ENCODE measurements around the gene SP4.
"Not testable (repeated sequence)": the region's sequence is repeated elsewhere in the genome, so short reads cannot be mapped to it uniquely, and the experiment has no call there.

Gene SP4

GRCh38 chr7:21526007-21526406 is 98.1 kb downstream of the SP4 start:
- Histone ChIP-seq H3K36me3 (ENCODE audit: control insufficient read depth, insufficient read depth, low read length) (no peaks in the 10 kb centered on the region), H3K4me3 (replicated peaks; ENCODE audit: low read depth, low read length) (no peak overlapping the region), H3K27me3 (replicated peaks; ENCODE audit: control insufficient read depth, insufficient read depth, low read length) (no peaks in the 10 kb centered on the region)
- TF ChIP-seq, protein P1, sequence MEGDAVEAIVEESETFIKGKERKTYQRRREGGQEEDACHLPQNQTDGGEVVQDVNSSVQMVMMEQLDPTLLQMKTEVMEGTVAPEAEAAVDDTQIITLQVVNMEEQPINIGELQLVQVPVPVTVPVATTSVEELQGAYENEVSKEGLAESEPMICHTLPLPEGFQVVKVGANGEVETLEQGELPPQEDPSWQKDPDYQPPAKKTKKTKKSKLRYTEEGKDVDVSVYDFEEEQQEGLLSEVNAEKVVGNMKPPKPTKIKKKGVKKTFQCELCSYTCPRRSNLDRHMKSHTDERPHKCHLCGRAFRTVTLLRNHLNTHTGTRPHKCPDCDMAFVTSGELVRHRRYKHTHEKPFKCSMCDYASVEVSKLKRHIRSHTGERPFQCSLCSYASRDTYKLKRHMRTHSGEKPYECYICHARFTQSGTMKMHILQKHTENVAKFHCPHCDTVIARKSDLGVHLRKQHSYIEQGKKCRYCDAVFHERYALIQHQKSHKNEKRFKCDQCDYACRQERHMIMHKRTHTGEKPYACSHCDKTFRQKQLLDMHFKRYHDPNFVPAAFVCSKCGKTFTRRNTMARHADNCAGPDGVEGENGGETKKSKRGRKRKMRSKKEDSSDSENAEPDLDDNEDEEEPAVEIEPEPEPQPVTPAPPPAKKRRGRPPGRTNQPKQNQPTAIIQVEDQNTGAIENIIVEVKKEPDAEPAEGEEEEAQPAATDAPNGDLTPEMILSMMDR (IDR thresholded peaks at IDR 0.05; ENCODE audit: insufficient read depth, low read length, poor library complexity, severe bottlenecking) = peak; percentile 42
- DNase-seq (ENCODE audit: extremely low read depth, insufficient read length) = no peak

- TF ChIP-seq, protein P1 (IDR thresholded peaks at IDR 0.05; ENCODE audit: insufficient read depth, low read length, poor library complexity, severe bottlenecking) = no peak
- H3K36me3 ChIP-seq (ENCODE audit: control insufficient read depth, insufficient read depth, low read length) = no peaks in the 10 kb centered on the region
- H3K27me3 ChIP-seq (replicated peaks; ENCODE audit: control insufficient read depth, insufficient read depth, low read length) = no peaks in the 10 kb centered on the region
- H3K4me3 ChIP-seq (replicated peaks; ENCODE audit: low read depth, low read length) = no peak overlapping the region
- no peak for DNase-seq (ENCODE audit: extremely low read depth, insufficient read length)
Measured at GRCh38 chr7:21526448-21526847, 98.6 kb downstream of the SP4 start.

GRCh38 chr7:21532485-21532884 is 104.6 kb downstream of the SP4 start:
- H3K36me3 ChIP-seq (ENCODE audit: control insufficient read depth, insufficient read depth, low read length); DNase-seq (ENCODE audit: extremely low read depth, insufficient read length); H3K4me3 ChIP-seq (replicated peaks; ENCODE audit: low read depth, low read length); H3K27me3 ChIP-seq (replicated peaks; ENCODE audit: control insufficient read depth, insufficient read depth, low read length): not testable (repeated sequence)

DNA sequence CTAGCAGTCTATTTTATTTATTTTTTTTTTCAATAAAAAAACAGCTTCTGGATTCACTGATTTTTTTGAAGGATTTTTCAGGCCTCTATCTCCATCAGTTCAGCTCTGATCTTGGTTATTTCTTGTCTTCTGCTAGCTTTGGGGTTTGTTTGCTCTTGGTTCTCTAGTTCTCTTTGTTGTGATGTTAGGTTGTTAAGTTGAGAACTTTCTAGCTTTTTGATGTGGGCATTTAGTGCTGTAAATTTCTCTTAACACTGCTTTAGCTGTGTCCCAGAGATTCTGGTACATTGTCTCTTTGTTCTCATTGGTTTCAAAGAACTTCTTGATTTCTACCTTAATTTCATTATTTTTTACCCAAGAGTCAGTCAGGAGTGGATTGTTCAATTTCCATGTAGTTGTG is 105.8 kb downstream of the SP4 start:
- not testable (repeated sequence) for DNase-seq (ENCODE audit: extremely low read depth, insufficient read length); H3K36me3 ChIP-seq (ENCODE audit: control insufficient read depth, insufficient read depth, low read length); H3K27me3 ChIP-seq (replicated peaks; ENCODE audit: control insufficient read depth, insufficient read depth, low read length); H3K4me3 ChIP-seq (replicated peaks; ENCODE audit: low read depth, low read length)

GRCh38 chr7:21536445-21537118 is 108.7 kb downstream of the SP4 start:
- DNase-seq (ENCODE audit: extremely low read depth, insufficient read length); H3K4me3 ChIP-seq (replicated peaks; ENCODE audit: low read depth, low read length); H3K27me3 ChIP-seq (replicated peaks; ENCODE audit: control insufficient read depth, insufficient read depth, low read length); H3K36me3 ChIP-seq (ENCODE audit: control insufficient read depth, insufficient read depth, low read length): not testable (repeated sequence)

- Histone ChIP-seq H3K36me3 (ENCODE audit: control insufficient read depth, insufficient read depth, low read length) (no peaks in the 10 kb centered on the region), H3K4me3 (replicated peaks; ENCODE audit: low read depth, low read length) (no peak overlapping the region), H3K27me3 (replicated peaks; ENCODE audit: control insufficient read depth, insufficient read depth, low read length) (no peaks in the 10 kb centered on the region; the same call in none of the 2 replicates)
- no peak for DNase-seq (ENCODE audit: extremely low read depth, insufficient read length)
- TF ChIP-seq, protein P1 (IDR thresholded peaks at IDR 0.05; ENCODE audit: insufficient read depth, low read length, poor library complexity, severe bottlenecking) = no peak
Measured at GRCh38 chr7:21538936-21539495, 111.1 kb downstream of the SP4 start.

- H3K27me3 ChIP-seq (replicated peaks; ENCODE audit: control insufficient read depth, insufficient read depth, low read length) = no peaks in the 10 kb centered on the region; the same call in none of the 2 replicates
- H3K36me3 ChIP-seq (ENCODE audit: control insufficient read depth, insufficient read depth, low read length) = no peaks in the 10 kb centered on the region
- peak within 1 kb of the TSS; percentile 24 for H3K4me3 ChIP-seq (replicated peaks; ENCODE audit: low read depth, low read length)
- TF ChIP-seq, protein P1 (IDR thresholded peaks at IDR 0.05; ENCODE audit: insufficient read depth, low read length, poor library complexity, severe bottlenecking) = no peak
- DNase-seq (ENCODE audit: extremely low read depth, insufficient read length) = peak; percentile 75
Measured at GRCh38 chr7:21542891-21543527, 115.1 kb downstream of the SP4 start, which contains the start of gene DNAH11. DNAH11 (plus strand) TSS chr7:21543039; CDS start chr7:21543246, 207 bp downstream.

Data from GM06990 (cell line).